Fibroblast of mammary gland (primary cell): ENCODE measurements around the gene CEP112.
A peak's percentile ranks its signal among the peaks of the same experiment; 100 is the strongest.

Experiments used
- DNase-seq: peaks from one replicate; pipeline ENCODE4 v3.0.0-alpha.2; 2010; ENCODE audit warnings: low read depth
- H3K4me3 ChIP-seq: 2 replicates; pipeline ENCODE4 v1.5.1; 2011; ENCODE audit warnings: low read depth, mild to moderate bottlenecking, low read length, moderate library complexity; ENCODE audit not compliant: control insufficient read depth
- CTCF ChIP-seq: conservative IDR thresholded peaks from 2 replicates; pipeline ENCODE4 v1.5.1; 2011; ENCODE audit warnings: low read depth, low read length, inconsistent platforms; ENCODE audit not compliant: control insufficient read depth, insufficient read depth

The CEP112 gene

GRCh38 chr17:66190738-66191592, 968 bp downstream of the CEP112 start:
- no peak for TF ChIP-seq CTCF
- peak; percentile 78 for DNase-seq
- peak overlapping the region; percentile 73 for H3K4me3 ChIP-seq

GRCh38 chr17:66187718-66188117, 4.2 kb downstream of the CEP112 start:
- TF ChIP-seq CTCF: no peak
- no peak overlapping the region for H3K4me3 ChIP-seq
- DNase-seq: no peak

GRCh38 chr17:66185862-66186261, 6.1 kb downstream of the CEP112 start:
- H3K4me3 ChIP-seq: no peak overlapping the region
- TF ChIP-seq CTCF: no peak
- DNase-seq: no peak

- no peak overlapping the region for H3K4me3 ChIP-seq
- TF ChIP-seq CTCF: no peak
- no peak for DNase-seq
Measured at GRCh38 chr17:66184392-66184791, 7.5 kb downstream of the CEP112 start.

- TF ChIP-seq CTCF: no peak
- H3K4me3 ChIP-seq: no peak overlapping the region
- no peak for DNase-seq
Measured at GRCh38 chr17:66183529-66183928, 8.4 kb downstream of the CEP112 start.

GRCh38 chr17:66178642-66179041, 13.3 kb downstream of the CEP112 start:
- no peak for TF ChIP-seq CTCF

More at GRCh38 chr17:66178642-66179041, 13.3 kb downstream of the CEP112 start:
- no peak for DNase-seq
- no peak overlapping the region for H3K4me3 ChIP-seq
